ENCODE results near the gene GPR55.
A peak's percentile ranks its signal among the peaks of the same experiment; 100 is the strongest.

Gene GPR55

DNA sequence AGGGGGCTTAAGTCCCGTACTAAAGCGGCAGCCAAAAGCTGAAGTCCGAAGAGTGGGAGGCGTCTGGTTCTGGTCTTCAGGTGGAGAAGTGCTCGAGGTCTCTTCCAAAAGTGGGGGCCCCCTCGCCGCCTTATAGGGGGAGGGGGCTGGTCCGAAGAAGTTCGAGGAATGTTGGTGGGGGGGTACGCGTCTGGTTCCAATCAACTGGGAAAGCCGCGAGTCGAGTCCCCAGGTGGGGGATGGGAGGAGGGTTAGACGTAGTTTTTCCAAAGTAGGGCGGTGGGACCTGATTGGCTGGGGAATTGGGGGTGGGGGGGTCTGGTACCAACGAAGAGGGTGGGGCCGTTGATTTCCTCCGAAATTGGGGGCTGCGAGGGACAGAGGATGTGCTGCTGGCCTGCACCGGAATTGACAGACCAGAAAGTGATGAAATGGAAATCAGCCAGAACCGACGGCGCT lies 59.7 kb downstream of the GPR55 start:
- DNase-seq, result peak; percentile 33

DNA sequence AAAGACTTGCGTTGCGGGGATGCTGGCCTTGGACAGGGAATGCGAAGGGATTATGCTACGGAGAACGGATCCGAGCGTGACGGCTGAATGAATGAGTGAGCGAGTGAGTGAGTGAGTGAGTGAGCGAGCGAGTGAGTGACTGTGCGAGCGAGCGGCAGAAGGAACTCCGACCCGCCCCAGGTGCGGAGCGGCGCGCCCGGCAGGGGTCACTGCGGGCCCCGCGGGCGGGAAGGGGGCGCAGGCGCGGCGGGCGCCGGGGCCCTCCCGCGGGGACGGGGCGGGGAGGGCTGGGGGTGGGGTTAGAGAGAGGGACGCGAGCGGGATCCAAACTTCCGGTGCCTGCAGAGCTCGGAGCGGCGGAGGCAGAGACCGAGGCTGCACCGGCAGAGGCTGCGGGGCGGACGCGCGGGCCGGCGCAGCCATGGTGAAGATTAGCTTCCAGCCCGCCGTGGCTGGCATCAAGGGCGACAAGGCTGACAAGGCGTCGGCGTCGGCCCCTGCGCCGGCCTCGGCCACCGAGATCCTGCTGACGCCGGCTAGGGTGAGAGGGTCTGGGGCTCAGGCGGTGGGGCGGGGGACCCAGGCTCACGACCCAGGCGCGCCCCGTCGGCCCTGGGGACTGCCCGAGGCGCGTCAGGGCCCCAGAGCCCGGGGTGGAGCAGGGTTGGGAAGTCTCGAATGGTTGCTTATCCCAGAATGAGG lies 60.3 kb downstream of the GPR55 start, which contains the start of gene ITM2C:
Gene ITM2C (plus strand): TSS at position 338 of the 702 bp plus-strand sequence. CDS start 84 bp downstream, at position 422.
- DNase-seq, result peak; percentile 83

DNA sequence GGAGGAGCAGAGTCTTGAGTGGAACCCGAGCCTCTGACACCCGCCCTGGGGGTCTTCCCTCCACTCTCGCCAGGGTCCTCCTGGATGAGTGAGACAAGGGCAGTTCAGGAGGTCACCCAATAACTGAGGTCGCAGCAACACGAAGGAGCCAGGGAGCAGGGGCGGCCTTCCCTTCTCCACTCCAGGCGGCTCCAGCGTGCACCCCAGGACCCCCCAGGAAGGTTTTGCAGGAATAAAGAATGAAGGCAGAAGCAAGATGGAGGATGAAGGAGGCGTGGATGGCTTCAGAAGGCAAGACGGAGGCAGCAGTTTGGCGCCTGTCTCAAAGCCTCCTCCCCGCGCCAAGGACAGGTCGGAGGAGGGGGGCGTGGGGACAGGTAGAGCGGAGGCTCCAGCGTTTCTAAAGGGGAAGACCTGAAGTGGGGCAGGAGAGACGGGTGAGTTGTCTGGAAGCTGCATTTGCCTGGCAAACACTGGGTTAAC lies 60.9 kb downstream of the GPR55 start:
- DNase-seq, result no peak

DNA sequence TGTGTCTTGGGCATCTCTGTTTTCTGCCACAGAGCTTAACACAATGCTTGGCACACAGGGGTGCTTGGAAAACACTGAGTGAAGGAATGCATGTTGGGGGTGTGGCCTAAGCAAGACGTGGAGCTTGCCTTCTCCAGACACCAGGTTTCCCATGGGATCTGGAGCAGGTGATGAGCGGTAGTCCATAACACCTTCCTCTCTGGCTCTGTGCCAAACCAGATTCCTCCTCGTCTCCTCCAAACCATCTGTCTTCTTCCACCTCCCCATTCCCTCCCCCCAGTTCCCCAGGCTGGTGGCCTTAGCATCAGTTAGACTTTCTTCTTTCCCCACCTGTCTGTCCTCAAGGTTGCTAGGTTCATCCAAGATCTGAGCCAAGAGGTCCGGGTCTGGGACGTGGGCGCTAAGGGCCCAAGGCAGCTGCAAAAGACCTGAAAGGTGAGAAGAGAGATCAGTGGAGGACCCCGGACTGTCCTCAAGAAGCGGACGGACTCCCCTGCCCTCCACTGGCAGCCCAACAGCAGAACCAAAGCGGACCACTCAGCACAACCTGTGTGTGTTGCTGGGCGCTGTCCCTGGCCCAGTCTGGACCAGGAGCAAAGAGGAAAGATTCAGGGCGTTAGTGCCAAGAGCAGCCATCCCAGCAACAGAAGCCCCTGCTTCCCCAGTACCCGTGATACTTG lies 61.5 kb downstream of the GPR55 start:
- DNase-seq, result no peak

DNA sequence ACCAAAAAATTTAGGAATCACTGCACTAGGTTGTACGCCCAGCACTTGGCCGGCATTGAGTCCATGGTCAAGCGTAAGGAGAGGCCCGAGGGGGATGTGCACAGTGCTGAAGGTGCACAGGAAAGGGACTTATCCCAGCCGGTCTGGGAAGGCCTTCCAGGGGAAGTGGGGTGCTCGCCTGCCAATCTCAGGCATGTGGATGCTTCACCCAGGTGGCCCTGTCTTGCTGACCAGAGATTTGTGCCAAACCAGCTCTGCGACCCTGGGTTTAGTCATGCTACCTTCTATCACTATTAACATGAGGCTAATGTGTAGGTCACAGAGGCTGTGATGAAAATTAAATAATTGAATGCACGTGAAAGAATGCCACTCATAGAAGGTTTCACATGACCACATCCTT lies 62.0 kb downstream of the GPR55 start:
- no peak for DNase-seq

DNA sequence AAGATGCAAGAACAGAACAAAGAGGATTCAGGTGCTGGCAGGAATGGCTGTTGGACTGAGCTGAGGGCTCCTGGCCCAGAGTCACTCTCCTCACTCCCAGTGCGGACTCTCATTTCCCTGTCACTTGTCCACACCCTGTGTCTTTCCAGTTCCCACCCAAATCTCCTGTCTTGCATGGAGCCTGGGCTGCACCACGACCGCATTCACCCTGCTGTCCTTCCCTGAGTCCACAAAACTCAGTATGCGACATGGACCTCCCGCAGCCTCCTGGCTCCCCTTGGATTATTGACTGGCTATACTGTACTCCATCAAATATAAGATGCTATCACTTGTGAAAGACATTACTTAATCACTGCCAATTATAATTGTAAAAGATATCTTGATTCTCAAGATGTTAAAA lies 62.8 kb downstream of the GPR55 start:
- no peak for DNase-seq

DNA sequence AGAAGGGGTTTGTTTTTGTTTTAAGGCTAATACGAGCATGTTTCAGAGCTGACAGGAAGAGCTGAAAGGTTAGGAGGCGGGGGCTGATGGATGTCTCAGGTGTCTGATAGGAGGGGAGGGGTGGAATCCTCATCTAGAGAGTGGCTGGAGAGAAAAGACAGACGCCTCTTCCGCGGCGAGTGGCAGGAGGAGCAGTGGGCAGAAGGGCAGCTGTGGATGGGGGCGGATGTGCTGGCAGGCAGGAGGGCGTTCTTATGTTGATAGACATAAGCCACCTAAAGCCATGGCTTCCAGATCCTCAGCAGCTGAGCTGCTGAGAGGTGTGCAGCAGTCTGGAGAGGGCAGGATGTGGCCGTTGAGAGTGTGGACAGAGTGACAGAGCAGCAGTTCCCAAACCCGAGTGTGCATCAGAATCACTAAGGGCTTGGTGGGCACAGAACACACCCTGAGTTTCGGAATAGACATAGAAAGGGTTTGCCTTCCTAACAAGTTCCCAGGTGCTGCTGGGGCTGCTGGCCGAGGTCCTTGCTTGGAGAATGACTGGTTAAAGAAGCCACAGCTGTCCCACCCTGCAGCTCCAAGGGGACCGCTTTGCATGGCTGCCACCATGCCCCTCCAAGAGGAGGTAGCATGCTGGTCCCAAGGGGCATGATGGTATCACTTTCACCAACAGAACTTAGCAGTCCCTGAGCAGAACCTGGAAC lies 63.3 kb downstream of the GPR55 start:
- DNase-seq, result peak; percentile 13

Measured in RPMI8226 (cell line).